Measurements from ENCODE around the gene BNC2.
A peak's percentile ranks its signal among the peaks of the same experiment; 100 is the strongest.

BNC2 gene

GRCh38 chr9:16834817-16835216 is 35.7 kb downstream of the BNC2 start:
- TF ChIP-seq CTCF (IDR thresholded peaks at IDR 0.05; ENCODE audit: low read depth, low read length), result no peak
- DNase-seq, result no peak
- no peaks in the 10 kb centered on the region for H3K27me3 ChIP-seq
- H3K9me3 ChIP-seq, result no peaks in the 10 kb centered on the region
- H3K4me3 ChIP-seq (ENCODE audit: low read depth, low read length), result no peak overlapping the region
- no peaks in the 10 kb centered on the region for H3K4me1 ChIP-seq
- H3K36me3 ChIP-seq, result no peaks in the 10 kb centered on the region

GRCh38 chr9:16833296-16833835 is 37.1 kb downstream of the BNC2 start:
- no peak for DNase-seq
- H3K4me1 ChIP-seq, result peaks cover 6% of the 10 kb centered on the region; the same call in 1 of the 2 replicates
- TF ChIP-seq CTCF (IDR thresholded peaks at IDR 0.05; ENCODE audit: low read depth, low read length), result no peak
- H3K4me3 ChIP-seq (ENCODE audit: low read depth, low read length), result no peak overlapping the region
- H3K27me3 ChIP-seq, result no peaks in the 10 kb centered on the region
- H3K36me3 ChIP-seq, result no peaks in the 10 kb centered on the region
- no peaks in the 10 kb centered on the region for H3K9me3 ChIP-seq

GRCh38 chr9:16832101-16832500 is 38.4 kb downstream of the BNC2 start:
- TF ChIP-seq CTCF (IDR thresholded peaks at IDR 0.05; ENCODE audit: low read depth, low read length), result no peak
- H3K27me3 ChIP-seq, result no peaks in the 10 kb centered on the region
- H3K4me1 ChIP-seq, result peaks cover 6% of the 10 kb centered on the region; the same call in 1 of the 2 replicates

GRCh38 chr9:16830806-16831205 is 39.7 kb downstream of the BNC2 start:
- Histone ChIP-seq H3K36me3 (no peaks in the 10 kb centered on the region), H3K4me1 (peaks cover 8% of the 10 kb centered on the region; the same call in 1 of the 2 replicates), H3K27me3 (no peaks in the 10 kb centered on the region), H3K9me3 (no peaks in the 10 kb centered on the region), H3K4me3 (ENCODE audit: low read depth, low read length) (no peak overlapping the region)
- no peak for TF ChIP-seq CTCF (IDR thresholded peaks at IDR 0.05; ENCODE audit: low read depth, low read length)
- no peak for DNase-seq

More at GRCh38 chr9:16832101-16832500, 38.4 kb downstream of the BNC2 start:
- Histone ChIP-seq H3K9me3 (no peaks in the 10 kb centered on the region), H3K36me3 (no peaks in the 10 kb centered on the region), H3K4me3 (ENCODE audit: low read depth, low read length) (no peak overlapping the region)
- DNase-seq, result no peak

GRCh38 chr9:16828340-16829281 is 41.9 kb downstream of the BNC2 start:
- Histone ChIP-seq H3K4me3 (ENCODE audit: low read depth, low read length) (peak overlapping the region; percentile 46), H3K9me3 (no peaks in the 10 kb centered on the region), H3K27me3 (no peaks in the 10 kb centered on the region), H3K4me1 (peaks cover 8% of the 10 kb centered on the region; the same call in 1 of the 2 replicates), H3K36me3 (no peaks in the 10 kb centered on the region)
- DNase-seq, result peak; percentile 59
- TF ChIP-seq CTCF (IDR thresholded peaks at IDR 0.05; ENCODE audit: low read depth, low read length), result no peak
